H9 (cell line): ENCODE data around the gene FNDC8. TPM values are rescaled to one million over a fixed set of nuclear protein-coding genes. Genes with fewer than 3 reads are reported as not detected.

Source experiments
- DNase-seq: peaks from one replicate; pipeline ENCODE4 v3.0.0-alpha.2; 2017
- H2AFZ ChIP-seq: one replicate; pipeline ENCODE4 v1.6.1; 2013; ENCODE audit warnings: mild to moderate bottlenecking, low read length, control low read depth, moderate library complexity
- H2AK5ac ChIP-seq: 2 replicates; pipeline ENCODE4 v1.6.1; 2013; ENCODE audit warnings: low read length, control low read depth, mixed read lengths; ENCODE audit not compliant: insufficient read length
- H2BK120ac ChIP-seq: one replicate; pipeline ENCODE4 v1.6.1; 2013; ENCODE audit warnings: low read depth, mild to moderate bottlenecking, low read length, control low read depth, inconsistent platforms; ENCODE audit not compliant: poor library complexity, severe bottlenecking
- H2BK12ac ChIP-seq: 2 replicates; pipeline ENCODE4 v1.6.1; 2013; ENCODE audit warnings: low read length, control low read depth, mixed read lengths, low read depth; ENCODE audit not compliant: insufficient read length
- H2BK15ac ChIP-seq: 2 replicates; pipeline ENCODE4 v1.6.1; 2013; ENCODE audit warnings: low read depth, low read length, control low read depth
- H2BK20ac ChIP-seq: one replicate; pipeline ENCODE4 v1.6.1; 2013; ENCODE audit warnings: low read depth, mild to moderate bottlenecking, low read length, control low read depth, inconsistent platforms; ENCODE audit not compliant: poor library complexity, severe bottlenecking
- H2BK5ac ChIP-seq: 2 replicates; pipeline ENCODE4 v1.6.1; 2013; ENCODE audit warnings: low read length, control low read depth, mixed read lengths; ENCODE audit not compliant: insufficient read length
- H3K14ac ChIP-seq: 2 replicates; pipeline ENCODE4 v1.6.1; 2013; ENCODE audit warnings: low read length, control low read depth; ENCODE audit not compliant: insufficient read depth
- H3K18ac ChIP-seq: 2 replicates; pipeline ENCODE4 v1.6.1; 2013; ENCODE audit warnings: low read depth, mild to moderate bottlenecking, mixed read lengths, low read length, control low read depth; ENCODE audit not compliant: insufficient read length
- H3K23ac ChIP-seq: 2 replicates; pipeline ENCODE4 v1.6.1; 2013; ENCODE audit warnings: low read length, control low read depth, mixed read lengths, low read depth; ENCODE audit not compliant: insufficient read length
- H3K23me2 ChIP-seq: 2 replicates; pipeline ENCODE4 v1.6.1; 2013; ENCODE audit warnings: low read depth, mild to moderate bottlenecking, mixed read lengths, low read length, control low read depth; ENCODE audit not compliant: insufficient read length, poor library complexity, severe bottlenecking
- H3K27ac ChIP-seq: 2 replicates; pipeline ENCODE4 v1.5.1; 2013; ENCODE audit warnings: low read length, control low read depth, mixed read lengths, low read depth; ENCODE audit not compliant: insufficient read length
- H3K27me3 ChIP-seq: 2 replicates; pipeline ENCODE4 v1.6.1; 2013; ENCODE audit warnings: low read length, control low read depth, inconsistent platforms; ENCODE audit not compliant: insufficient read depth
- H3K4ac ChIP-seq: 2 replicates; pipeline ENCODE4 v1.6.1; 2013; ENCODE audit warnings: low read depth, mild to moderate bottlenecking, control low read depth, inconsistent platforms, low read length, moderate library complexity
- H3K4me1 ChIP-seq: 2 replicates; pipeline ENCODE4 v1.6.1; 2013; ENCODE audit warnings: low read length, control low read depth, inconsistent platforms; ENCODE audit not compliant: insufficient read depth
- H3K4me2 ChIP-seq: 2 replicates; pipeline ENCODE4 v1.6.1; 2013; ENCODE audit warnings: low read length, control low read depth, mixed read lengths; ENCODE audit not compliant: insufficient read length, insufficient read depth
- H3K56ac ChIP-seq: 2 replicates; pipeline ENCODE4 v1.6.1; 2013; ENCODE audit warnings: low read depth, mild to moderate bottlenecking, mixed read lengths, low read length, control low read depth; ENCODE audit not compliant: insufficient read length
- H3K79me1 ChIP-seq: 2 replicates; pipeline ENCODE4 v1.6.1; 2013; ENCODE audit warnings: low read depth, mild to moderate bottlenecking, moderate library complexity, low read length, control low read depth, inconsistent platforms; ENCODE audit not compliant: insufficient read depth, poor library complexity, severe bottlenecking
- H3K79me2 ChIP-seq: 2 replicates; pipeline ENCODE4 v1.6.1; 2013; ENCODE audit warnings: low read length, control low read depth, inconsistent platforms; ENCODE audit not compliant: insufficient read depth
- H3K9ac ChIP-seq: 2 replicates; pipeline ENCODE4 v1.6.1; 2013; ENCODE audit warnings: low read length, control low read depth, mixed read lengths; ENCODE audit not compliant: insufficient read length; ENCODE audit errors: extremely low read depth
- H3K9me3 ChIP-seq: one replicate; pipeline ENCODE4 v1.6.1; 2013; ENCODE audit warnings: low read depth, low read length, inconsistent platforms; ENCODE audit not compliant: control insufficient read depth
- H3T11ph ChIP-seq: one replicate; pipeline ENCODE4 v1.6.1; 2013; ENCODE audit warnings: mild to moderate bottlenecking, low read length, control low read depth, inconsistent platforms
- H4K20me1 ChIP-seq: one replicate; pipeline ENCODE4 v1.6.1; 2013; ENCODE audit not compliant: control insufficient read depth, insufficient read length, insufficient read depth
- H4K5ac ChIP-seq: 2 replicates; pipeline ENCODE4 v1.6.1; 2013; ENCODE audit warnings: low read depth, mild to moderate bottlenecking, mixed read lengths, low read length, control low read depth; ENCODE audit not compliant: insufficient read length
- H4K8ac ChIP-seq: replicated peaks from 2 replicates; pipeline ENCODE4 v1.6.1; 2013; ENCODE audit warnings: low read length, control low read depth, mixed read lengths, low read depth; ENCODE audit not compliant: insufficient read length
- H4K91ac ChIP-seq: 2 replicates; pipeline ENCODE4 v1.6.1; 2013; ENCODE audit warnings: low read depth, mild to moderate bottlenecking, moderate library complexity, mixed read lengths, low read length, control low read depth; ENCODE audit not compliant: insufficient read length
- H3K27ac Mint-ChIP-seq, 3 experiments: 2 replicates in 2 of 3; 3 replicates in 1 of 3; pipeline ENCODE4 v1.8.0; 2020 to 2021; ENCODE audit warnings: mixed read lengths in 3 of 3, mild to moderate bottlenecking in 1 of 3, moderate library complexity in 1 of 3
- H3K27me3 Mint-ChIP-seq: 2 replicates; pipeline ENCODE4 v1.8.0; 2021; ENCODE audit warnings: low read depth, mild to moderate bottlenecking, moderate library complexity, mixed read lengths
- H3K36me3 Mint-ChIP-seq, 3 experiments: 2 replicates in 2 of 3; 3 replicates in 1 of 3; pipeline ENCODE4 v1.8.0; 2020 to 2021; ENCODE audit warnings: low read depth in 3 of 3, mixed read lengths in 3 of 3; ENCODE audit not compliant: insufficient read depth in 1 of 3
- H3K4me1 Mint-ChIP-seq, 2 experiments: 2 replicates each; pipeline ENCODE4 v1.8.0; 2020; ENCODE audit warnings: mixed read lengths in 2 of 2
- H3K4me3 Mint-ChIP-seq, 2 experiments: 2 replicates in 1 of 2; 3 replicates in 1 of 2; pipeline ENCODE4 v1.8.0; 2020 to 2021; ENCODE audit warnings: mild to moderate bottlenecking in 2 of 2, mixed read lengths in 2 of 2, moderate library complexity in 1 of 2
- H3K9me3 Mint-ChIP-seq, 2 experiments: 2 replicates in 1 of 2; 3 replicates in 1 of 2; pipeline ENCODE4 v1.8.0; 2020; ENCODE audit warnings: mild to moderate bottlenecking in 2 of 2, mixed read lengths in 2 of 2, moderate library complexity in 1 of 2
- CTCF ChIP-seq: fragments of 200-600 bp; sonication (generic); conservative IDR thresholded peaks from 3 replicates; pipeline ENCODE4 v1.8.0; 2021; ENCODE audit warnings: antibody characterized with exemption, mild to moderate bottlenecking
- WGBS: extraction: QIAGEN DNeasy Blood & Tissue Kit; methylation state at CpG from one replicate; pipeline ENCODE4 v1.1.7; 2013; ENCODE audit warnings: missing lambda C conversion rate, low lambda C conversion rate, mixed read lengths; ENCODE audit not compliant: insufficient read length; ENCODE audit errors: extremely low coverage; 5-methylcytosine and 5-hydroxymethylcytosine counted together
- total RNA-seq: library from RNA; stranded (reverse); gene quantifications from 2 replicates; pipeline ENCODE4 v1.2.1, GENCODE V29; 2021

The FNDC8 gene
- total RNA-seq, 1 experiment from 2014 or later: not detected

- no peaks in the 10 kb centered on the region for H3K79me1 ChIP-seq
- H2BK120ac ChIP-seq: no peak overlapping the region
- TF ChIP-seq CTCF: no peak
- no peaks in the 10 kb centered on the region for H3K9me3 ChIP-seq
- Mint-ChIP-seq H3K4me1 (no peaks in the 10 kb centered on the region), H3K36me3 (peaks cover 2 to 51% (median 47%) of the 10 kb centered on the region in 3 experiments; a peak in 6 of 7 replicates), H3K27ac (no peak overlapping the region), H3K27me3 (no peaks in the 10 kb centered on the region), H3K4me3 (no peak overlapping the region), H3K9me3 (no peaks in the 10 kb centered on the region)
- no peak overlapping the region for H3K56ac ChIP-seq
- no peaks in the 10 kb centered on the region for H3K4me1 ChIP-seq
- H3K27ac ChIP-seq: no peak overlapping the region
- H2BK20ac ChIP-seq: no peak overlapping the region
- H4K8ac ChIP-seq: no peak overlapping the region
- no peaks in the 10 kb centered on the region for H3K23me2 ChIP-seq
- H2BK12ac ChIP-seq: no peak overlapping the region
- no peaks in the 10 kb centered on the region for H4K20me1 ChIP-seq
- no peak overlapping the region for H3K18ac ChIP-seq
- no peak overlapping the region for H3K14ac ChIP-seq
- H2AK5ac ChIP-seq: no peak overlapping the region
- H2BK15ac ChIP-seq: no peak overlapping the region
- no peak overlapping the region for H3K4me2 ChIP-seq
- no peak overlapping the region for H3K23ac ChIP-seq
- H4K5ac ChIP-seq: no peak overlapping the region
- WGBS: no CpG with 5 or more reads among the region's 2 CpGs
- no peaks in the 10 kb centered on the region for H3K79me2 ChIP-seq
- no peaks in the 10 kb centered on the region for H3K27me3 ChIP-seq
- no peak for DNase-seq
- H3K4ac ChIP-seq: no peak overlapping the region
- H3K9ac ChIP-seq: no peak overlapping the region
- no peak overlapping the region for H2AFZ ChIP-seq
- H2BK5ac ChIP-seq: no peak overlapping the region
- no peak overlapping the region for H4K91ac ChIP-seq
- no peak overlapping the region for H3T11ph ChIP-seq
Observed at GRCh38 chr17:35101725-35102124, 19.7 kb upstream of the FNDC8 start.
